ENCODE measurements around the gene FAM168B.

- TF ChIP-seq TAF1 (IDR thresholded peaks at IDR 0.05; ENCODE audit: low read depth): no peak
- TF ChIP-seq RAD21 (IDR thresholded peaks at IDR 0.05; ENCODE audit: low read depth): no peak
- no peak for TF ChIP-seq FOXM1 (IDR thresholded peaks at IDR 0.05; ENCODE audit: borderline replicate concordance, low read depth)
- TF ChIP-seq, protein P1, sequence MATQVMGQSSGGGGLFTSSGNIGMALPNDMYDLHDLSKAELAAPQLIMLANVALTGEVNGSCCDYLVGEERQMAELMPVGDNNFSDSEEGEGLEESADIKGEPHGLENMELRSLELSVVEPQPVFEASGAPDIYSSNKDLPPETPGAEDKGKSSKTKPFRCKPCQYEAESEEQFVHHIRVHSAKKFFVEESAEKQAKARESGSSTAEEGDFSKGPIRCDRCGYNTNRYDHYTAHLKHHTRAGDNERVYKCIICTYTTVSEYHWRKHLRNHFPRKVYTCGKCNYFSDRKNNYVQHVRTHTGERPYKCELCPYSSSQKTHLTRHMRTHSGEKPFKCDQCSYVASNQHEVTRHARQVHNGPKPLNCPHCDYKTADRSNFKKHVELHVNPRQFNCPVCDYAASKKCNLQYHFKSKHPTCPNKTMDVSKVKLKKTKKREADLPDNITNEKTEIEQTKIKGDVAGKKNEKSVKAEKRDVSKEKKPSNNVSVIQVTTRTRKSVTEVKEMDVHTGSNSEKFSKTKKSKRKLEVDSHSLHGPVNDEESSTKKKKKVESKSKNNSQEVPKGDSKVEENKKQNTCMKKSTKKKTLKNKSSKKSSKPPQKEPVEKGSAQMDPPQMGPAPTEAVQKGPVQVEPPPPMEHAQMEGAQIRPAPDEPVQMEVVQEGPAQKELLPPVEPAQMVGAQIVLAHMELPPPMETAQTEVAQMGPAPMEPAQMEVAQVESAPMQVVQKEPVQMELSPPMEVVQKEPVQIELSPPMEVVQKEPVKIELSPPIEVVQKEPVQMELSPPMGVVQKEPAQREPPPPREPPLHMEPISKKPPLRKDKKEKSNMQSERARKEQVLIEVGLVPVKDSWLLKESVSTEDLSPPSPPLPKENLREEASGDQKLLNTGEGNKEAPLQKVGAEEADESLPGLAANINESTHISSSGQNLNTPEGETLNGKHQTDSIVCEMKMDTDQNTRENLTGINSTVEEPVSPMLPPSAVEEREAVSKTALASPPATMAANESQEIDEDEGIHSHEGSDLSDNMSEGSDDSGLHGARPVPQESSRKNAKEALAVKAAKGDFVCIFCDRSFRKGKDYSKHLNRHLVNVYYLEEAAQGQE (IDR thresholded peaks at IDR 0.05; ENCODE audit: low read depth): no peak
- no peak for TF ChIP-seq EP300 (IDR thresholded peaks at IDR 0.05; ENCODE audit: borderline replicate concordance)
- no peak for TF ChIP-seq TEAD4 (IDR thresholded peaks at IDR 0.05)
- TF ChIP-seq ZBTB7A (IDR thresholded peaks at IDR 0.05; ENCODE audit: low read depth): no peak
- no peak for TF ChIP-seq USF1 (IDR thresholded peaks at IDR 0.05)
- TF ChIP-seq, protein P2, sequence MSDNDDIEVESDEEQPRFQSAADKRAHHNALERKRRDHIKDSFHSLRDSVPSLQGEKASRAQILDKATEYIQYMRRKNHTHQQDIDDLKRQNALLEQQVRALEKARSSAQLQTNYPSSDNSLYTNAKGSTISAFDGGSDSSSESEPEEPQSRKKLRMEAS (IDR thresholded peaks at IDR 0.05): no peak
Measured at GRCh38 chr2:131094463-131095281, 1.4 kb upstream of the FAM168B start.

Measured in Ishikawa (cell line).